Activated T-helper 17 cell treated with anti-CD3 and anti-CD28 coated beads, Interleukin-2, amount 50 U/mL, for 72 hours (primary cell): ENCODE measurements around the gene MAST4. TPM values are rescaled to one million over a fixed set of nuclear protein-coding genes. Genes with fewer than 3 reads are reported as not detected.

Source experiments
- ATAC-seq: fragments of 150-1000 bp; cut with Tn5 transposase; replicated peaks from 2 replicates; pipeline ENCODE4 v1.10.0; 2021; ENCODE audit warnings: mild to moderate bottlenecking, moderate library complexity
- H3K27ac Mint-ChIP-seq: one replicate; pipeline ENCODE4 v1.8.0; 2022; ENCODE audit warnings: mixed read lengths
- H3K27me3 Mint-ChIP-seq: one replicate; pipeline ENCODE4 v1.8.0; 2022; ENCODE audit warnings: mixed read lengths
- H3K36me3 Mint-ChIP-seq: one replicate; pipeline ENCODE4 v1.8.0; 2022; ENCODE audit warnings: low read depth, mild to moderate bottlenecking, mixed read lengths
- H3K4me1 Mint-ChIP-seq: one replicate; pipeline ENCODE4 v1.8.0; 2022; ENCODE audit warnings: mixed read lengths
- H3K4me3 Mint-ChIP-seq: one replicate; pipeline ENCODE4 v1.8.0; 2022; ENCODE audit warnings: mild to moderate bottlenecking, mixed read lengths
- H3K9me3 Mint-ChIP-seq: one replicate; pipeline ENCODE4 v1.8.0; 2022; ENCODE audit warnings: mixed read lengths
- total RNA-seq, 2 donors: library from RNA; stranded (reverse); gene quantifications; one replicate each; pipeline ENCODE4 v1.2.3, GENCODE V29; 2022

The MAST4 gene
- total RNA-seq, 2 donors from 2014 or later = 42.1 to 103 TPM

GRCh38 chr5:66994790-66995189, 398.6 kb downstream of the MAST4 start:
- H3K4me3 Mint-ChIP-seq = no peak overlapping the region
- no peaks in the 10 kb centered on the region for H3K27me3 Mint-ChIP-seq
- H3K27ac Mint-ChIP-seq = no peak overlapping the region
- H3K4me1 Mint-ChIP-seq = no peaks in the 10 kb centered on the region
- no peak for ATAC-seq
- H3K9me3 Mint-ChIP-seq = no peaks in the 10 kb centered on the region
- H3K36me3 Mint-ChIP-seq = no peaks in the 10 kb centered on the region

- H3K36me3 Mint-ChIP-seq = peaks cover 18% of the 10 kb centered on the region
- no peaks in the 10 kb centered on the region for H3K27me3 Mint-ChIP-seq
- no peaks in the 10 kb centered on the region for H3K9me3 Mint-ChIP-seq
- peaks cover 9% of the 10 kb centered on the region for H3K4me1 Mint-ChIP-seq
- ATAC-seq = no peak
- no peak overlapping the region for H3K27ac Mint-ChIP-seq
- no peak overlapping the region for H3K4me3 Mint-ChIP-seq
These were observed 404.7 kb downstream of the MAST4 start for GRCh38 chr5:67000794-67001475.

- no peaks in the 10 kb centered on the region for H3K27me3 Mint-ChIP-seq
- peaks cover 39% of the 10 kb centered on the region for H3K36me3 Mint-ChIP-seq
- ATAC-seq = no peak
- no peaks in the 10 kb centered on the region for H3K9me3 Mint-ChIP-seq
- peak overlapping the region; percentile 94 for H3K4me3 Mint-ChIP-seq
- peak overlapping the region; percentile 92 for H3K27ac Mint-ChIP-seq
- peaks cover 26% of the 10 kb centered on the region for H3K4me1 Mint-ChIP-seq
These were observed 406.9 kb downstream of the MAST4 start for GRCh38 chr5:67002832-67003684.

GRCh38 chr5:67003685-67003934, 407.4 kb downstream of the MAST4 start:
- Mint-ChIP-seq H3K4me1 (peaks cover 32% of the 10 kb centered on the region), H3K27ac (peak overlapping the region; percentile 92), H3K36me3 (peaks cover 45% of the 10 kb centered on the region), H3K9me3 (no peaks in the 10 kb centered on the region), H3K27me3 (no peaks in the 10 kb centered on the region), H3K4me3 (peak overlapping the region; percentile 94)
- ATAC-seq = no peak

GRCh38 chr5:67003935-67004729, 407.9 kb downstream of the MAST4 start:
- peaks cover 50% of the 10 kb centered on the region for H3K36me3 Mint-ChIP-seq
- H3K4me1 Mint-ChIP-seq = peaks cover 37% of the 10 kb centered on the region
- H3K27me3 Mint-ChIP-seq = no peaks in the 10 kb centered on the region
- H3K9me3 Mint-ChIP-seq = no peaks in the 10 kb centered on the region
- peak; percentile 79 for ATAC-seq
- peak overlapping the region; percentile 94 for H3K4me3 Mint-ChIP-seq
- peak overlapping the region; percentile 92 for H3K27ac Mint-ChIP-seq

GRCh38 chr5:67004730-67005350, 408.6 kb downstream of the MAST4 start:
- Mint-ChIP-seq H3K27ac (peak overlapping the region; percentile 92), H3K36me3 (peaks cover 57% of the 10 kb centered on the region), H3K4me1 (peaks cover 44% of the 10 kb centered on the region), H3K4me3 (peak overlapping the region; percentile 94), H3K9me3 (no peaks in the 10 kb centered on the region), H3K27me3 (no peaks in the 10 kb centered on the region)
- ATAC-seq = no peak

- H3K27me3 Mint-ChIP-seq = no peaks in the 10 kb centered on the region
- peak; percentile 7 for ATAC-seq
These were observed 409.7 kb downstream of the MAST4 start for GRCh38 chr5:67005737-67006499.

GRCh38 chr5:67006500-67006848, 410.3 kb downstream of the MAST4 start:
- no peak for ATAC-seq
- peaks cover 74% of the 10 kb centered on the region for H3K36me3 Mint-ChIP-seq
- peaks cover 61% of the 10 kb centered on the region for H3K4me1 Mint-ChIP-seq
- H3K4me3 Mint-ChIP-seq = peak overlapping the region; percentile 94
- H3K9me3 Mint-ChIP-seq = no peaks in the 10 kb centered on the region
- H3K27ac Mint-ChIP-seq = peak overlapping the region; percentile 92
- no peaks in the 10 kb centered on the region for H3K27me3 Mint-ChIP-seq

More at GRCh38 chr5:67005737-67006499, 409.7 kb downstream of the MAST4 start:
- H3K9me3 Mint-ChIP-seq = no peaks in the 10 kb centered on the region
- peak overlapping the region; percentile 92 for H3K27ac Mint-ChIP-seq
- H3K36me3 Mint-ChIP-seq = peaks cover 68% of the 10 kb centered on the region
- H3K4me1 Mint-ChIP-seq = peaks cover 55% of the 10 kb centered on the region
- H3K4me3 Mint-ChIP-seq = peak overlapping the region; percentile 94

GRCh38 chr5:67009028-67009427, 412.8 kb downstream of the MAST4 start:
- H3K27ac Mint-ChIP-seq = peak overlapping the region; percentile 92
- peaks cover 71% of the 10 kb centered on the region for H3K4me1 Mint-ChIP-seq
- H3K36me3 Mint-ChIP-seq = peaks cover 94% of the 10 kb centered on the region
- H3K9me3 Mint-ChIP-seq = no peaks in the 10 kb centered on the region
- H3K4me3 Mint-ChIP-seq = peak overlapping the region; percentile 94
- no peaks in the 10 kb centered on the region for H3K27me3 Mint-ChIP-seq
- peak; percentile 3 for ATAC-seq

GRCh38 chr5:67010684-67011409, 414.7 kb downstream of the MAST4 start:
- peak; percentile 71 for ATAC-seq
- Mint-ChIP-seq H3K27ac (peak overlapping the region; percentile 92), H3K9me3 (no peaks in the 10 kb centered on the region), H3K4me1 (peaks cover 89% of the 10 kb centered on the region), H3K36me3 (peaks cover 92% of the 10 kb centered on the region), H3K4me3 (peak overlapping the region; percentile 94), H3K27me3 (no peaks in the 10 kb centered on the region)

GRCh38 chr5:67011422-67011821, 415.2 kb downstream of the MAST4 start:
- no peak for ATAC-seq
- Mint-ChIP-seq H3K36me3 (peaks cover 89% of the 10 kb centered on the region), H3K27me3 (no peaks in the 10 kb centered on the region), H3K4me3 (peak overlapping the region; percentile 94), H3K4me1 (peaks cover 90% of the 10 kb centered on the region), H3K9me3 (no peaks in the 10 kb centered on the region), H3K27ac (peak overlapping the region; percentile 92)

GRCh38 chr5:67012171-67012570, 416.0 kb downstream of the MAST4 start:
- no peaks in the 10 kb centered on the region for H3K9me3 Mint-ChIP-seq
- H3K27me3 Mint-ChIP-seq = no peaks in the 10 kb centered on the region
- peak; percentile 73 for ATAC-seq
- peak overlapping the region; percentile 92 for H3K27ac Mint-ChIP-seq
- H3K36me3 Mint-ChIP-seq = peaks cover 89% of the 10 kb centered on the region
- H3K4me1 Mint-ChIP-seq = peaks cover 91% of the 10 kb centered on the region
- H3K4me3 Mint-ChIP-seq = peak overlapping the region; percentile 94

GRCh38 chr5:67013719-67014118, 417.5 kb downstream of the MAST4 start:
- Mint-ChIP-seq H3K4me3 (peak overlapping the region; percentile 94), H3K4me1 (peaks cover 76% of the 10 kb centered on the region), H3K36me3 (peaks cover 89% of the 10 kb centered on the region), H3K9me3 (no peaks in the 10 kb centered on the region), H3K27me3 (no peaks in the 10 kb centered on the region), H3K27ac (no peak overlapping the region)
- no peak for ATAC-seq
